Astrocyte (in vitro differentiated cells and primary cell): ENCODE data around the gene AAGAB.

Experiments
- EZH2 ChIP-seq: IDR thresholded peaks from 2 replicates; pipeline ENCODE4 v1.6.1; 2012; ENCODE audit warnings: mild to moderate bottlenecking, low read length, inconsistent platforms; ENCODE audit not compliant: insufficient read depth
- TF ChIP-seq, protein P1 (sequence below): IDR thresholded peaks from 2 replicates; pipeline ENCODE4 v1.5.1; 2011; ENCODE audit warnings: low read depth, mild to moderate bottlenecking, inconsistent platforms, low read length, moderate library complexity; ENCODE audit not compliant: insufficient read depth

DNA sequence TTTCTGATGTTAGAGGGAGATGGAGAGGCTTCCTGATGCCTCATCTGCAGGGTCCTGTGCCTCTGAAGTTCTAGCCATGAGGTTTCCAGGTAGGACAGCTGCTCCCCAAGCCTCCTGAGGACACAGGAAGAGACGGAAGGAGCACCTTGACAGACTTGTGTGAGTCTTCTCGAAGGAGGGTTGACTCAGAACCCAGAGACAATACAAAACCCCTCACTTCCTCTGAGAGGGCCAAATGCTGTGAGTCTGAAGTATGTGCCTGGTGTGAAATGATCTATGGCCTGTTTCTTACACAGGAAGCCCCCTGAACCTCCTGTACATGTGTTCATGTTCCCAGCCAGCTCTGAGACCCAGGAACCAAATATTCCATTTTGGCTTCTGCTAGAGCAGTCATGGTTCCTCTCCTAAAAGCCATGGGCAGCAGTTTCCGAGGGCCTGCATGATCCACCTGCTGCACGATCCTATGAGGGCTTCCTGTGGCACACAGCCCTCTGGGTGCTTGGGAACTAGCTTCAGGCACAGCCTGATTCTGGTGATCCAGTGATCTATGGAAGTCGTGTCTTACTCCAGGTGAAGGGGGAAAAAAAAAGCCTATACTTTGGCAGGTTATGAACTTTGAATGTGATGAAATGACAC is 62.2 kb downstream of the AAGAB start:
- TF ChIP-seq, protein P1, sequence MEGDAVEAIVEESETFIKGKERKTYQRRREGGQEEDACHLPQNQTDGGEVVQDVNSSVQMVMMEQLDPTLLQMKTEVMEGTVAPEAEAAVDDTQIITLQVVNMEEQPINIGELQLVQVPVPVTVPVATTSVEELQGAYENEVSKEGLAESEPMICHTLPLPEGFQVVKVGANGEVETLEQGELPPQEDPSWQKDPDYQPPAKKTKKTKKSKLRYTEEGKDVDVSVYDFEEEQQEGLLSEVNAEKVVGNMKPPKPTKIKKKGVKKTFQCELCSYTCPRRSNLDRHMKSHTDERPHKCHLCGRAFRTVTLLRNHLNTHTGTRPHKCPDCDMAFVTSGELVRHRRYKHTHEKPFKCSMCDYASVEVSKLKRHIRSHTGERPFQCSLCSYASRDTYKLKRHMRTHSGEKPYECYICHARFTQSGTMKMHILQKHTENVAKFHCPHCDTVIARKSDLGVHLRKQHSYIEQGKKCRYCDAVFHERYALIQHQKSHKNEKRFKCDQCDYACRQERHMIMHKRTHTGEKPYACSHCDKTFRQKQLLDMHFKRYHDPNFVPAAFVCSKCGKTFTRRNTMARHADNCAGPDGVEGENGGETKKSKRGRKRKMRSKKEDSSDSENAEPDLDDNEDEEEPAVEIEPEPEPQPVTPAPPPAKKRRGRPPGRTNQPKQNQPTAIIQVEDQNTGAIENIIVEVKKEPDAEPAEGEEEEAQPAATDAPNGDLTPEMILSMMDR: no peak
- no peak for TF ChIP-seq EZH2
